ENCODE data around the gene TMEM271.
"Not testable (repeated sequence)": the region's sequence is repeated elsewhere in the genome, so short reads cannot be mapped to it uniquely, and the experiment has no call there.

Gene TMEM271

DNA sequence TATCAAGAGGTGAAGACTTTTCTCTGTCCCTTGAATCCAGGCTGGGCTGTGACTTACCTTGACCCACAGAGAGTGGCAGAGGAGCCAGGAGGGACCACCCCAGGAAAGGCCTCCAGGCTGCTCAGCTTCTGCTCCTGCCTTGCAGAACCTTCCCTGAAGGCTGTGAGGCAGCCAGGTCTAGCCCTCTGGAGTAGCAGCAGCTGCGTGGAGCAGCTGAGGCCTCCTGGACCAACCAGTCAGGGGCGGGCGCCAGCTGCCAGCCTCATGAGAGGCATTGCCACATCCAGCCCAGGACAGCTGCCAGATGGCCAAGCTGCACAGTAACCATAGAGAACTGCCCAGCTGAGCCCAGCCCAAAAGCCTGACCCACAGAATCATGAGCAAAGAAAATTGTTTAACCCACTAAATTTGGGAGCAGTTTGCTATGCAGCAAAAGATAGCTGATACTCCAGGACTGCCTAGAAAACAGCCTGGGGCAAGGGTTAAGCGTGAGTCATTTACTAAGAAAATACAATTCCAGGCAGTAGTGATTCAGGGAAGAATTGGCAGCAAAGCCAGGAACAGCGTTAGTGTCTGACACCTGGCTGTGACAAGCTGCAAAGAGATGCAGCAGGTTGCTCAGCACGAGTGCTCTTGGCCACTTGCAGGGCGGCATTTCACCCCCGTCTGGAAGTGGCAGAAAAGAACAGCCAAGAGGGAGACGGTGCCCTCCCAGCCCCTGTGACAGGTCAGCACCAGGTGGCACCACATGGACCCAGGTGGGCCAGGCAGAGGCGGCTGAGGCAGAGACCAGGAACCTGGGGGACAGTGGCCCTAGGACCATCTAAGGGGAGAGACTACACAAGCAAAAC, 34.5 kb upstream of the TMEM271 start:
- DNase-seq (ENCODE audit: extremely low read depth in 1 of 2, low read depth in 1 of 2) = no peak

DNA sequence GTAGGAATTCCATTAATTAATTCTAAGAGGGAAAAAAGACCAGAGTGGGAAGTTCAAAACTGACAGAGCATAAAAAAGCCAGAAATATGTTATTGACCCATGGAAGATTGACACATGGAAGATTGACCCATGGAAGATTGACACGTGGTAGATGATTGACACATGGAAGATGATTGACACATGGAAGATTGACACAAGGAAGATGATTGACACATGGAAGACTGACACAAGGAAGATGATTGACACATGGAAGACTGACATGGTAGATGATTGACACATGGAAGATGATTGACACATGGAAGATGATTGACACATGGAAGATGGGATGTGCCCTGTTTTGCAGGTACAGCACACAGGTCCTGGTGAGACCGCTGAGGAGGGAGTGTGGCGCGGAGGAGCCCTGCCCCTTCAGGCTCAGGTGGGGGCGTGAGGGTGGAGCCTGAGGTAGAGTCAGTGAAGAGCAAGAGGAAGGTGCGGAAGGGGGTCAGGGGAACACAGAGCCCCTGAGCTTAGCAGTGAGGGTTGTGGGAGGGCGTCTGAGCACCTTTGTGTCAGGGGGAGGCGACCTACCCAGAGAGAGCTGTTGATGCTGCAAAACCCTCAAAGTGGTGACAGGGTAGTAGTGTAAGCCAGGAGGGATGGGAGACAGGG, 33.4 kb upstream of the TMEM271 start:
- DNase-seq (ENCODE audit: extremely low read depth in 1 of 2, low read depth in 1 of 2) = no peak

DNA sequence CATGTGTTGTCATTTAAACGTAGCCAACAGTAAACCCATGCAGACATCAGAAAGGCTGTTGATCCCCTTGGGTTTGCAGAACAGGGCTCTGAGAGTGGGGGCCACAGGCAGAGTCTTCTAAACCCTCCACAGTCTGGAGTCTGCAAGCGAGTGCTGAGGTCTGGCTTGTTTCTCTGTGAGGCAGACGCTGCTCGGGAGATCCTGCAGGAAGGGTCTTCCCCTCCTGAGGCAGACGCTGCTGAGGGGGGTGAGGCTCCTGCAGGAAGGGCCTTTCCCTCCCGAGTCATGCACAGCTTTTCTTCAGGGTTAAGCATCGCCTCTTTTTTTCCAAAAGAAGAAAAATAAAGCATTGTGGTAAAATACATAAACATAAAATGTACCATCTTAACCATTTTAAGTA, 32.1 kb upstream of the TMEM271 start:
- no peak for DNase-seq (ENCODE audit: extremely low read depth in 1 of 2, low read depth in 1 of 2)

GRCh38 chr4:605702-606425, 29.8 kb upstream of the TMEM271 start:
- DNase-seq (ENCODE audit: extremely low read depth in 1 of 2, low read depth in 1 of 2) = no peak

- DNase-seq (ENCODE audit: extremely low read depth in 1 of 2, low read depth in 1 of 2) = no peak
Measured at GRCh38 chr4:604131-604530, 28.0 kb upstream of the TMEM271 start.

DNA sequence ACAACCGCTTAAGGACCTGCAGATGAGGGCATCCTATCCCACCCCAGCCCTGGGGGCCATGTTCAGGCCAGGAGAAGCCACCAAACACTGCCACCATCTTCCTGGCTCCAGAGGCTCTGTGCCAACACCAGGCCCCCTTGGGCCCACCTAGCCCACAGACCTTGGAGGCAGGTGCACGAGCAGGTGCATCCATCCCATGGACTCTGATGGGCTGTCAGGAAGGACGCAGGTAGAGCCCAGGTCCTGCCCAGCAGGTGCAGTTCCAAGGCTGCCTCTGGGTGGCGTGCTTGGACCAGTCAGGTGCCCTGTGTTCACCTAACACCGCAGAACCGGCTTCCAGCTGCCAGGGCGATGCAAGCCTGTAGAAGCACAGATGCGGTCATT, 26.5 kb upstream of the TMEM271 start:
- DNase-seq (ENCODE audit: extremely low read depth in 1 of 2, low read depth in 1 of 2) = peak in 1 of 2 donors; percentile 16

DNA sequence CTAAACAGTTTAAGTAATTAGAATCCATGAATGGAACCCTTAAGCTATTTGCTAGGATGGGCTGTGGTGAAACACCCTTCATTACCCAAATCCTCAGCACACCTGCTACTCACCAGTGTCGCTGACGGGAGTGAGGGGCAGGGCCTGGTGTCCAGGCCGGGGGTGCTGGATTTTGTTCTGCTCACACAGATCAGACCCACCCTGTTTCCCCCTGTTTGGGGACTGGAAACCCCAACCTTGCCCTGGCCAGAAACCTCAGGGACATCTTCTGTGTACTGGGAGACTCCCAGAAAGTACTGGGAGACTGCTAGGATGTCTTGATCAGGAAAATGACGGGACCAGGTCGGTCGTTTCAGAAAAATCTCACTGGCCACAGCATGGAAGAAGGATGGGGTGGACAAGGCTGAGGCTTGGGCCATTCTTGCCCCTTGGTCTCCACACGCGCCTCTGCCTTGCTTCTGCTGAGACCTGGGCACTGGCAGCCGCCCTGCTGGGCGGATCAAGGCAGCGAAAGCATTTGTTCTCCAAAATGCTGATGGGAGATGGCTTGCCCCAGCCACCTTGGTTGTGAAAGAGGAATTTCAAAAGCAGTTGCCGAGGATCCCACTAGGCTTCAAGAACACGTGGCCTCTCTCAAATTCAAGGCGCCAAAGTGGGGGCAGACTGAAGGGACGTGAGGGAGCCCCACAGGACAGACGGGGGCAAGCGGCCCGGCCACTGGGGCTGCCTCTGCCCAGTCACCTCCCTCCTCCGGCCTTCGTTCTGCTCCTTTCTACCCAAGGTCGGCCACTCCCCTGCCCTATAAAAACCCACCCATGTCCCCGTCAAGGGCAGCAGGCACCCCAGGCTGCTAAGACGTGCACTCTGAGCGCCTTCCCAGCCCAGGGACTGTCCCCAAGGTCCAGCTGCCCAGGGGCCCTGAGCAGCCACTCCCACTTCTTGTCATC, 25.8 kb upstream of the TMEM271 start:
- no peak for DNase-seq (ENCODE audit: extremely low read depth in 1 of 2, low read depth in 1 of 2)

- DNase-seq (ENCODE audit: extremely low read depth in 1 of 2, low read depth in 1 of 2) = no peak
Measured at GRCh38 chr4:600850-601515, 24.9 kb upstream of the TMEM271 start.

DNA sequence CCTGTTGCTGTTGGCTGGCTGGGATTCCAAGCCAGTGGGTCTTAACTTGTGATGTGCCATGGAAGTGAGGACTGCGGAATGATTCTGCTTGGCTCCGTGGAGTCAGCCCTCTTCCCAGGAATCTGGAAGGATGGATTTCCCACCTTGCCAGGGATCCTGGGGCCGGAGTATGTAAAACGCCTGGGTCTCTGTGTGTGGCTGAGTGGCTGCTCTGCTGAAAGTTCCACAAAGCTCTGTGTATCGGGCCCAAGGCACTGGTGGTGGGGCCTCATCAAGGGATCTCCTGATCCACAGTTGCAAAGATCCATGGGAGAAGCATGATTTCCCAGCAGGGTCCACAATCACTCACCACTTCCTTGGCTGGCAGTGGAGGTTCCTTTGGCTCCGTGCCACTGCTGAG, 24.1 kb upstream of the TMEM271 start:
- DNase-seq (ENCODE audit: extremely low read depth in 1 of 2, low read depth in 1 of 2) = no peak

DNA sequence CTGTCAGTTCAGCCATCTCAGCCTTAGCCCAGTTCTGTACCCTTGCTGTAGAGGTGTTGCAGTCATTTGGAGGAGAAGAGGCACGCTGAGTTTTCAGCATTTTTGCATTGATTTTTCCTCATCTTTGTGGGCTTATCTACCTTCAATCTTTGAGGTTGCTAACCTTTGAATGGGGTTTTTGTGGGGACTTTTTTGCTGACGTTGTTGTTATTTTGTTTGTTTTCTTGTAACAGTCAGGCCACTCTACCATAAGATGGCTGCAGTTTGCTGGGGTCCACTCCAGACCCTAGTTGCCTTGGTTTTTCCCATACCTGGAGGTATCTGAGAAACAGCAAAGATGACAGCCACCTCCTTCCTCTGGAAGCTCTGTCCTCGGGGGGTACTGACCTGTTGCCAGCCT, 22.8 kb upstream of the TMEM271 start:
- no peak for DNase-seq (ENCODE audit: extremely low read depth in 1 of 2, low read depth in 1 of 2)

DNA sequence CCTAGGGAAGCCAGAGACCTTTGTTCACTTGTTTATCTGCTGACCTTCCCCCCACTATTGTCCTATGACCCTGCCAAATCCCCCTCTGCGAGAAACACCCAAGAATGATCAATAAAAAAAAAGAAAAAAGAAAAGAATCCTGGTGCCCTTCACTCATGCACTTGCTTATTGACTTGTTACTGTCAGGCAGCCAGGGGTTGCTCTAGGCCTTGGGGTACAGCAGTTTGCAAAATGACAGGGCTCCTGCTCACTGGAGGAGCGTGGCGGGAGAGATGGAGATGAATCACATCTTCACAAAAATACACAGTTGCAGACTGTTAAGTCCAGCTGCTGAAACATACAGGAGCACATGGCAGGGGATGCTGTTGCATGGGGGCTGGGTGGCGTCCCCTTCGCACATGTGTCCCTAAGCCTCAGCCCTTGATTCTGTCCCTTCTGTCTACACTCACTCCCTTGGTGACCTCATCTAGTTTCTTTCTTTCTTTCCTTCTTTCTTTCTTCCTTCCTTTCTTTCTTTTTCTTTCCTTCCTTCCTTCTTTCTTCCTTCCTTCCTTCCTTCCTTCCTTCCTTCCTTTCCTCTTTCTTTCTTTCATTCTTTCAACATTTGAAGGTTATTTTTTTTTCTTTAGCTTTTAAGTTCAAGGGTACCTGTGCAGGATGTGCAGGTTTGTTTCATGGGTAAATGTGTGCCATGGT, 16.9 kb upstream of the TMEM271 start:
- DNase-seq (ENCODE audit: extremely low read depth in 1 of 2, low read depth in 1 of 2) = no peak

DNA sequence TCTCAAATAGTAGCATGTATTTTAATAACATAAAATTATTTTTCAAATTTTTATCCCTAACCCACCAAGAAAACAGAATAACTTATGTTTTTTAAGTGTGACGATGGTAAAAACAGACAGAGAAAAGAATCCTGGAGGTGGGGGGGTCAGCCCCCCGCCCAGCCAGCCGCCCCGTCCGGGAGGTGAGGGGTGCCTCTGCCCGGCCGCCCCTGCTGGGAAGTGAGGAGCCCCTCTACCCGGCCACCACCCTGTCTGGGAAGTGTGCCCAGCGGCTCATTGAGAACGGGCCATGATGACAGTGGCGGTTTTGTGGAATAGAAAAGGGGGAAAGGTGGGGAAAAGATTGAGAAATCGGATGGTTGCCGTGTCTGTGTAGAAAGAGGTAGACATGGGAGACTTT, 16.1 kb upstream of the TMEM271 start:
- not testable (repeated sequence) for DNase-seq (ENCODE audit: extremely low read depth in 1 of 2, low read depth in 1 of 2)

GRCh38 chr4:590313-590841, 14.3 kb upstream of the TMEM271 start:
- no peak for DNase-seq (ENCODE audit: extremely low read depth in 1 of 2, low read depth in 1 of 2)

GRCh38 chr4:589219-589963, 13.3 kb upstream of the TMEM271 start:
- DNase-seq (ENCODE audit: extremely low read depth in 1 of 2, low read depth in 1 of 2) = no peak

GRCh38 chr4:588351-588849, 12.3 kb upstream of the TMEM271 start:
- DNase-seq (ENCODE audit: extremely low read depth in 1 of 2, low read depth in 1 of 2) = no peak

- DNase-seq (ENCODE audit: extremely low read depth in 1 of 2, low read depth in 1 of 2) = no peak
Measured at GRCh38 chr4:587671-588350, 11.7 kb upstream of the TMEM271 start.

DNA sequence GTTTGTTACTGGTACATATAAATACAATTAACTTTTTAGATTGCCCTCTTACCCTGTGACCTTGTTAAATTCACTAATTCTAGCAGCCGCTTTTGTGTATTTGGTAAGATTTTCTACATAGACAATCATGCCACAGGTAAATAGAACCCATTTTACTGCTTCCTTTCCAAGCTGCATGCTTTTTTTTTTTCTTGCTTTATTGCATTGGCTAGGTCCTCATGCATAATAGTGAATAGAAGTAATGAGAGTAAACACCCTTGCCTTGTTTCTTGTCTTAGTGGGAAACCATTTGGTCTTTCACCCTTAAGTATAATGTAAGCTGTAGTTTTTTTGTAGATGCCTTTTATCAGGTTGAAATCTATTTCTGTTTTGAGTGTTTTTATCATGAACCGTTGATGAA, 7.7 kb upstream of the TMEM271 start:
- no peak for DNase-seq (ENCODE audit: extremely low read depth in 1 of 2, low read depth in 1 of 2)
